Prostate gland (tissue), 2 donors: Measurements from ENCODE around the gene GTF2F1. TPM values are rescaled to one million over a fixed set of nuclear protein-coding genes. Genes with fewer than 3 reads are reported as not detected.
"Not testable (repeated sequence)": the region's sequence is repeated elsewhere in the genome, so short reads cannot be mapped to it uniquely, and the experiment has no call there.

Experiments used
- DNase-seq: peaks from one replicate; pipeline ENCODE4 v3.0.0-alpha.2; 2019; ENCODE audit warnings: low spot score
- H3K27ac ChIP-seq, 2 donors: fragments of 200-600 bp; sonication (generic); 2 replicates each; pipeline ENCODE4 v1.5.1; 2017 to 2019
- H3K27me3 ChIP-seq: fragments of 200-600 bp; sonication (generic); replicated peaks from 2 replicates; pipeline ENCODE4 v1.5.1; 2019; ENCODE audit not compliant: insufficient read depth
- H3K36me3 ChIP-seq, 2 donors: fragments of 200-600 bp; sonication (generic); 1 replicate in 1 of 2; 2 replicates in 1 of 2; pipeline versions ENCODE4 v1.5.1 to v1.8.1; 2017 to 2019
- H3K4me1 ChIP-seq: fragments of 200-600 bp; sonication (generic); replicated peaks from 2 replicates; pipeline ENCODE4 v1.5.1; 2019
- H3K4me3 ChIP-seq, 2 donors: fragments of 200-600 bp; sonication (generic); 2 replicates each; pipeline ENCODE4 v1.5.1; 2017 to 2019
- H3K9me3 ChIP-seq: fragments of 200-600 bp; sonication (generic); 2 replicates; pipeline ENCODE4 v1.5.1; 2017
- CTCF ChIP-seq, 4 experiments: fragments of 200-600 bp in 2 of 4; fragments of 450-650 bp in 2 of 4; sonication (generic) in 2 of 4; IDR thresholded peaks; 1 replicate in 3 of 4; 2 replicates in 1 of 4; pipeline ENCODE4 v1.5.1; 2016 to 2019; ENCODE audit warnings: antibody characterized with exemption in 4 of 4, mild to moderate bottlenecking in 2 of 4, moderate library complexity in 2 of 4
- POLR2A ChIP-seq: fragments of 450-650 bp; IDR thresholded peaks from one replicate; pipeline ENCODE4 v1.6.1; 2016; ENCODE audit warnings: antibody characterized with exemption, mild to moderate bottlenecking
- POLR2AphosphoS5 ChIP-seq: sonication (generic); formaldehyde crosslinking; IDR thresholded peaks from one replicate; pipeline ENCODE4 v1.6.1; 2017; ENCODE audit warnings: antibody characterized with exemption
- WGBS: methylation state at CpG from one replicate; pipeline ENCODE4 v1.1.5; 2018; 5-methylcytosine and 5-hydroxymethylcytosine counted together
- intact Hi-C: fragments of 100-400 bp; cut with DNase I; formaldehyde crosslinking; loops from one replicate; pipeline ENCODE4 v1.14.2; 2022
- total RNA-seq, 2 donors: library from RNA; depleted of rRNA; stranded (reverse); fragments of >200 nt; gene quantifications; one replicate each; pipeline ENCODE4 v1.1.0, GENCODE V29; 2016

GTF2F1 gene
- total RNA-seq, 2 donors from 2014 or later: 70.7 to 82.7 TPM

- H3K36me3 ChIP-seq: no peaks in the 10 kb centered on the region
- H3K27me3 ChIP-seq: no peaks in the 10 kb centered on the region
- TF ChIP-seq POLR2A: no peak
- no peak for TF ChIP-seq CTCF (IDR thresholded peaks at IDR 0.05)
- TF ChIP-seq POLR2AphosphoS5: no peak
- no peaks in the 10 kb centered on the region for H3K4me1 ChIP-seq
- intact Hi-C loops: no loop called here
- H3K27ac ChIP-seq: no peak overlapping the region
- no peak overlapping the region for H3K4me3 ChIP-seq
- 33% methylated on average over 22 of the region's 22 CpGs for WGBS
- no peaks in the 10 kb centered on the region for H3K9me3 ChIP-seq
- no peak for DNase-seq
These were observed 10.1 kb upstream of the GTF2F1 start for GRCh38 chr19:6402837-6403608.

DNA sequence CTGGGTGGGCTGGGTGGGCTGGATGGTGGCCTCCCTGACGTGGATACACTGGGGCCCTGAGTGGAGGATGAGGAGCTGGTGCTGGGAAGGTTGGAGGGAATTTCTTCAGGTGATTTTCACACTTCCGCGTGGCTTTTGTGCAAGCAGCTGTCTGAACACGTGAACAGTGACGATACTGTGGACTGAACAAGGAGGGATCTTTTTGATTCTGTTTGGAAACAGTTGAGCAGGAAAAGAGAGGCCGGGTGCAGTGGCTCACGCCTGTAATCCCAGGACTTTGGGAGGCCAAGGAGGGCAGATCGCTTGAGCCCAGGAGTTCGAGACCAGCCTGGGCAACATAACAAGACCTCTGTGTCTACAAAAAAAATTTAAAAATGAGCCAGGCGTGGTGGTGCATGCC, 9.1 kb upstream of the GTF2F1 start:
- no peaks in the 10 kb centered on the region for H3K4me1 ChIP-seq
- H3K36me3 ChIP-seq: no peaks in the 10 kb centered on the region
- H3K27ac ChIP-seq: no peak overlapping the region
- no peaks in the 10 kb centered on the region for H3K9me3 ChIP-seq
- 87% methylated on average over 10 of the region's 10 CpGs for WGBS
- intact Hi-C loops: no loop called here
- no peak overlapping the region for H3K4me3 ChIP-seq
- DNase-seq: no peak
- no peak for TF ChIP-seq CTCF (IDR thresholded peaks at IDR 0.05)
- no peak for TF ChIP-seq POLR2AphosphoS5
- TF ChIP-seq POLR2A: no peak
- no peaks in the 10 kb centered on the region for H3K27me3 ChIP-seq

GRCh38 chr19:6400062-6400944, 7.3 kb upstream of the GTF2F1 start:
- H3K4me1 ChIP-seq, H3K4me3 ChIP-seq, intact Hi-C loops, DNase-seq, H3K9me3 ChIP-seq, H3K36me3 ChIP-seq, H3K27ac ChIP-seq, H3K27me3 ChIP-seq: not testable (repeated sequence)
- WGBS: 95% methylated on average over 23 of the region's 23 CpGs

GRCh38 chr19:6396305-6396704, 3.3 kb upstream of the GTF2F1 start:
- no peak for TF ChIP-seq CTCF (IDR thresholded peaks at IDR 0.05)
- no peak for TF ChIP-seq POLR2AphosphoS5
- no peak for TF ChIP-seq POLR2A
- Histone ChIP-seq H3K4me3 (no peak overlapping the region), H3K27ac (no peak overlapping the region), H3K36me3 (no peaks in the 10 kb centered on the region), H3K4me1 (peaks cover 5% of the 10 kb centered on the region), H3K9me3 (no peaks in the 10 kb centered on the region), H3K27me3 (no peaks in the 10 kb centered on the region)
- no peak for DNase-seq
- 91% methylated on average over 12 of the region's 12 CpGs for WGBS
- intact Hi-C loops: no loop called here

DNA sequence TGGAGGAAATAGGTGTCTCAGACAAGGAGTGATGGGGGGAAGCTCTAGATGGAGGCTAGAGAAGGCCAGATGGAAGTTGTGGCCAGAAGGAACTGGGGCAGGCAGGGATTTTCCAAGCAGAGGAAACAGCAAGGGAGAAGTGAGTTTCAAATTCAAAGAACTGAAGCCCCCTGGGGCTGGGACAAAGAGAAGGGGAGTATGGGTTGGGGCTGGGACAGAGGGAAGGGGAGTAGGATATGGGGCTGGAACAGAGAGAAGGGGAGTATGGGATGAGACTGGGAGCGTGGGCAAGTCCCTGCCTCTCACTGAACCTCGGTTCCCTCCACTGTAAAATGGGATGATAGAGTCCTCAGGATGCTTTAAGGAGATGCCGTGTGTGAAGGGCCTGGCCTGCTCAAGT, 1.9 kb upstream of the GTF2F1 start:
- WGBS: 92% methylated on average over 3 of the region's 3 CpGs
- intact Hi-C loops: no loop called here

More for the DNA sequence above, 1.9 kb upstream of the GTF2F1 start:
- Histone ChIP-seq H3K4me1 (peaks cover 5% of the 10 kb centered on the region), H3K27ac (no peak overlapping the region), H3K9me3 (no peaks in the 10 kb centered on the region), H3K4me3 (no peak overlapping the region), H3K27me3 (no peaks in the 10 kb centered on the region), H3K36me3 (no peaks in the 10 kb centered on the region)
- TF ChIP-seq POLR2A (no peak), CTCF (IDR thresholded peaks at IDR 0.05) (no peak), POLR2AphosphoS5 (no peak)
- no peak for DNase-seq
